GM21360 (cell line): ENCODE results near the gene OPTC.

ENCODE experiments used
- ATAC-seq: cut with Tn5 transposase; IDR thresholded peaks from one replicate; pipeline ENCODE4 v1.9.1; 2021; ENCODE audit warnings: mild to moderate bottlenecking, moderate library complexity; ENCODE audit not compliant: unreplicated experiment

Gene OPTC

GRCh38 chr1:203490607-203491006 is 3.3 kb upstream of the OPTC start:
- ATAC-seq: no peak

GRCh38 chr1:203491664-203492063 is 2.3 kb upstream of the OPTC start:
- ATAC-seq: no peak

GRCh38 chr1:203492082-203492747 is 1.7 kb upstream of the OPTC start:
- ATAC-seq: no peak

- ATAC-seq: no peak
Observed at GRCh38 chr1:203492748-203493130, 1.2 kb upstream of the OPTC start.

- no peak for ATAC-seq
Observed at GRCh38 chr1:203495845-203496244, 1.9 kb downstream of the OPTC start.

- no peak for ATAC-seq
Observed at GRCh38 chr1:203497269-203497777, 3.4 kb downstream of the OPTC start.

GRCh38 chr1:203499643-203500278 is 5.8 kb downstream of the OPTC start:
- no peak for ATAC-seq

DNA sequence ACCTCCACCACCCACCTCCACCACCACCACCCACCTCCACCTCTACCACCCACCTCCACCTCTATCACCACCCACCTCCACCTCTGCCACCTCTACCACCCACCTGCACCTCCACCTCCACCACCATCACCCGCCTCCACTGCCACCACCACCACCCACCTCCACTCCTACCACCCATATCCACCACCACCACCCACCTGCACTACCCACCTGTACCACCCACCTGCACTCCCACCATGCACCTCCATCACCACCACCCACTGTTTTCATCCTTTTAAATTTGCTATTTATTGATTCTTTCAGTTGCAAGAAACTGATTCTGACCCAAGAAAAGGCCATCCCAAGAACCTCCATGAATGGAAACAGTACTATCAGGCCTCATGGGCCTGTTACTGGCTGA is 6.3 kb downstream of the OPTC start:
- ATAC-seq: no peak

GRCh38 chr1:203503836-203504235 is 9.9 kb downstream of the OPTC start:
- no peak for ATAC-seq

- no peak for ATAC-seq
Observed at GRCh38 chr1:203504400-203505250, 10.7 kb downstream of the OPTC start.

DNA sequence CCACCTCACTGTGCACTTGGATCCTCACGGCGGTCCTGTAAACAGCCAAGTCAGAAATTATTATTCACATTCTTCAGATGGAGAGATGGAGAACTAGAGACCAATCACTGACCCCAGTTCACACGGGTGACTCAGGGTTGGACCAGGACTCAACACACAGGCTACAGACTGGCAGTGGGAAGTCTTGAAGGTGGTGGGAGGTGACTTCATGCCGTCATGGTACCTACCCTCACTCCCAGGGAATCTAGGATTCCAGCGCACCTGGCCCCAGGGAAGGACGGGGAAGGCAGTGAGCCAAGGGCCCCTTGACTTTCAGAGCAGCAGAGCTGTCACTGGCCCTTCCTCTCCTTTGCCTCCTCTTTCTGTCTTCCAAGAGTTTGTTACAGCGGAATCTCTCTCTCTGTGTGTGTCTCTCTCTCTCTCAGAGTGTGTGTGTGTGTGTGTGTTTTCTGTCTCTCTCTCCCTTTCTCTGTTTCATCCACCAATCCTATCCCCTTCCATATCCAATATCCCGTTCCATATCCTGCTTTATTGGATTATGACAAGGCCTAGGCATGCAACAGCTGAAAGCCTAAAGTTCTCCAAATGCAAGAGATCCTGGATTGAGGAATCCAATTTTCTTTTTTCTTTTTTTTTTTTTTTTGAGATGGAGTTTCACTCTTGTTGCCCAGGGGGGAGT is 11.7 kb downstream of the OPTC start:
- no peak for ATAC-seq

GRCh38 chr1:203506858-203507626 is 13.1 kb downstream of the OPTC start:
- ATAC-seq: no peak

GRCh38 chr1:203507759-203508158 is 13.8 kb downstream of the OPTC start:
- ATAC-seq: no peak

- no peak for ATAC-seq
Observed at GRCh38 chr1:203508463-203509073, 14.6 kb downstream of the OPTC start.

- ATAC-seq: no peak
Observed at GRCh38 chr1:203509135-203509534, 15.2 kb downstream of the OPTC start.

DNA sequence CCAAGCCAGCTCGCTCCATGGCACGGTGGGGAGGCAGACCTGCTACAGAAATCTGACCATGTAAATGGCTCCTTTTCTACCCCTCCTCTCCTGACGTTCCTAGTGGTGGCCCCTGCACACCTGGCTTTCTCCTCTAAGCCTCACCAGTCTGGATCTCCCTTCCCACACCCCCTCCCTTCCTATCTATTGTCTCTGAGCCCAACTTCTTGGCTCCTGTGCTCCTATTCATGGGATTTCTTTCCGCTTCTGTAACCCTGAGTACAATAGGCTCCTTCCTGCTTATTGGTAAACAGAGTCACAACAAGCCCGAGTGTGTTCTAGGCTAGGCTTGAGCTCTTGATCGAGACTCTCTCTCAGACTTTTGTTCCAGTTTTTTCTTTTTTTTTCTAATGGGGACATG is 17.6 kb downstream of the OPTC start:
- ATAC-seq: no peak

DNA sequence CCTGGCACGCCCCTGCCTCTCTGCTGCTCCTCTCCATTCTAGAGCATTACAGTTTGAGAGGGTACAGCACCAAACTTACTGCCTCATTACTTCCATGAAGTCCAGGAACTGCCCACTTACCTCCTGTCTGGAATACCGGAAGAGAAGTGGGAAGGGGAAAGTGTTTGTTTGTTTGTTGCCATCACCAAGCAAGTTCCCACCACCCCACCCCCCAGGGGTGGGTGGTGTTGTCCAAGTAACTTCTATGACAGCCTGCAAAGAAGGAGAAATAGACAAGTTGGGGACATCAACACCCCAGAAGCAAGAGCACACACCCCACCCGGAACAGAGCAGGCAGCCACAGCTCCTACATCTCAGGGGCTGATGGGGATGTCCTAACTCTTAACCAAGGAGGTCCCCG is 18.0 kb downstream of the OPTC start:
- no peak for ATAC-seq

- no peak for ATAC-seq
Observed at GRCh38 chr1:203512517-203512847, 18.5 kb downstream of the OPTC start.

DNA sequence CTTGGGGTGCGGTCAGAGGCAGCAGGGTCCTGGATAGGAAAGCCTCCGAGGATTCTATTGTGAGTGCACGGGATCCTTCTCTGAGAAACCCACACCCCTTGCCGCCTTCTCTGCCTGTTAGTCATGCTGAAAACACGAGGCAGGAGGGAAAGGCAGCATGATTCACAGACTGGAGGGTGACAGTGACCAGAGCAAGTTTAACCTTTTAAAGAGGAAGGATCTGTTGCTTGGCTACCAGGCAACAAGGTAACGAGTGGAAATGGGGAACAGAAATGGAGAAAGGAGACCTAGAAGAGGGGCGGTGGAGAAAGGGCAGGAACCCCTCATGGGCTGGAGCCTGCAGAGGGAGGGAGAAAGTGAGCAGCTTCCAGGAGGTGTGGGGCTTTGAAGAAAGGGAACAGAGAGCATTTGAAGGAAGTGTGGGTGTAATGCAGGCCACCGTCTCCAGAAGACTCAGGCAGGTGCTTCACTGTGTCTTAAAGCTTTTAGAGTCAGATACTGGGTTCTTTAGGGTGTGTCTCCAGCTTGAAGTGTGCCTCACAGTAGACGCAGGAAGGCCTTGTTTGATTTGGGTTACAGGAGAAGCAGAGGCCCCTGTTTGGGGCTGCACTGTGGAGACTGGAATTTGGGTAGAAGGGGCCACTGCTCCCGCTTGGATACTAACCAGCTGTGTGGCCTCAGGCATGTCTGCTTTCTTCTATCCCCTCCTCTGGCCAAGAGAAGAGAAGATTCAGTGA is 19.1 kb downstream of the OPTC start:
- ATAC-seq: no peak
